ENCODE results near the gene MYH3. TPM values are rescaled to one million over a fixed set of nuclear protein-coding genes. Genes with fewer than 3 reads are reported as not detected.

Gene MYH3
- total RNA-seq, 1 experiment from 2014 or later = 2.9 TPM

DNA sequence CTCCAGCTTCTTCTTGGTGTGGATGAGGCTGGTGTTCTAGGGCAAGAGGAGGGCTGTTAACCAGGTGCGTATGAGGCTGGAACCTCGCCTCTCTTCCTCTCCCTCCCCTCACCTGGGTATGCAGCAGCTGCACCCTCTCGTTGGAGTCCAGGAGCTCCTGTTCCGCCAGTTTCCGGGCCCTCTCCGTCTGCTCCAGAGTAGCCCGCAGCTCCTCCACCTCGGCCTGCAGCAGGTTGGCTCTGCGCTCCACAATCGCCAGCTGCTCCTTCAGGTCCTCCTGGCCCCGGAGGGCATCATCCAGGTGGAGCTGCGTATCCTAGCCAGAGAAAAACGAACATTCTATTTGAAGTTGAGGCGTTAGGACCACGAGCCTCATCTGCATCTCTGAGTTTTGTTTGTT, 25.4 kb downstream of the MYH3 start:
- no peak overlapping the region for H2BK120ac ChIP-seq (ENCODE audit: low read depth, low read length, poor library complexity, severe bottlenecking)
- no peaks in the 10 kb centered on the region for H3K79me1 ChIP-seq (ENCODE audit: insufficient read depth, low read depth, low read length, poor library complexity, severe bottlenecking)

More for the DNA sequence above, 25.4 kb downstream of the MYH3 start:
- no peak overlapping the region for H3K4me2 ChIP-seq (ENCODE audit: insufficient read depth, insufficient read length, low read length)
- H3K9me3 Mint-ChIP-seq = no peaks in the 10 kb centered on the region; a peak in 1 of 5 replicates
- H3K23ac ChIP-seq (ENCODE audit: insufficient read length, low read depth, low read length) = no peak overlapping the region
- H3K27me3 Mint-ChIP-seq (ENCODE audit: low read depth) = peaks cover 1% of the 10 kb centered on the region; the same call in 1 of the 2 replicates
- H4K91ac ChIP-seq (ENCODE audit: insufficient read length, low read depth, low read length) = no peak overlapping the region
- no peak overlapping the region for H3K4ac ChIP-seq (ENCODE audit: low read depth, low read length)
- H3K4me1 ChIP-seq (ENCODE audit: insufficient read depth, low read length) = no peaks in the 10 kb centered on the region
- no peak overlapping the region for H2BK15ac ChIP-seq (ENCODE audit: low read depth, low read length)
- no CpG with 5 or more reads among the region's 15 CpGs for WGBS (ENCODE audit: extremely low coverage, insufficient read length, low lambda C conversion rate)
- no peak overlapping the region for H4K8ac ChIP-seq (replicated peaks; ENCODE audit: insufficient read length, low read depth, low read length)
- no peak overlapping the region for H2AK5ac ChIP-seq (ENCODE audit: insufficient read length, low read length)
- H3K9ac ChIP-seq (ENCODE audit: extremely low read depth, insufficient read length, low read length) = no peak overlapping the region
- H3K18ac ChIP-seq (ENCODE audit: insufficient read length, low read depth, low read length) = no peak overlapping the region
- no peak overlapping the region for H3K27ac Mint-ChIP-seq
- no peak overlapping the region; the same call in 1 of the 2 replicates for H3K14ac ChIP-seq (ENCODE audit: insufficient read depth, low read length)
- TF ChIP-seq, protein P1, sequence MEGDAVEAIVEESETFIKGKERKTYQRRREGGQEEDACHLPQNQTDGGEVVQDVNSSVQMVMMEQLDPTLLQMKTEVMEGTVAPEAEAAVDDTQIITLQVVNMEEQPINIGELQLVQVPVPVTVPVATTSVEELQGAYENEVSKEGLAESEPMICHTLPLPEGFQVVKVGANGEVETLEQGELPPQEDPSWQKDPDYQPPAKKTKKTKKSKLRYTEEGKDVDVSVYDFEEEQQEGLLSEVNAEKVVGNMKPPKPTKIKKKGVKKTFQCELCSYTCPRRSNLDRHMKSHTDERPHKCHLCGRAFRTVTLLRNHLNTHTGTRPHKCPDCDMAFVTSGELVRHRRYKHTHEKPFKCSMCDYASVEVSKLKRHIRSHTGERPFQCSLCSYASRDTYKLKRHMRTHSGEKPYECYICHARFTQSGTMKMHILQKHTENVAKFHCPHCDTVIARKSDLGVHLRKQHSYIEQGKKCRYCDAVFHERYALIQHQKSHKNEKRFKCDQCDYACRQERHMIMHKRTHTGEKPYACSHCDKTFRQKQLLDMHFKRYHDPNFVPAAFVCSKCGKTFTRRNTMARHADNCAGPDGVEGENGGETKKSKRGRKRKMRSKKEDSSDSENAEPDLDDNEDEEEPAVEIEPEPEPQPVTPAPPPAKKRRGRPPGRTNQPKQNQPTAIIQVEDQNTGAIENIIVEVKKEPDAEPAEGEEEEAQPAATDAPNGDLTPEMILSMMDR (conservative IDR thresholded peaks at IDR 0.05) = no peak
- no peaks in the 10 kb centered on the region for H3K79me2 ChIP-seq (ENCODE audit: insufficient read depth, low read length)
- H3K36me3 Mint-ChIP-seq (ENCODE audit: insufficient read depth in 1 of 3, low read depth in 3 of 3) = peaks cover 5 to 13% (median 12%) of the 10 kb centered on the region in 3 experiments; a peak in 6 of 7 replicates
- no peak overlapping the region for H2AFZ ChIP-seq (ENCODE audit: low read length)
- no peaks in the 10 kb centered on the region for H3K4me1 Mint-ChIP-seq
- no peaks in the 10 kb centered on the region for H3K9me3 ChIP-seq (ENCODE audit: control insufficient read depth, low read depth, low read length)
- no peak overlapping the region for H3K56ac ChIP-seq (ENCODE audit: insufficient read length, low read depth, low read length)
- H2BK5ac ChIP-seq (ENCODE audit: insufficient read length, low read length) = no peak overlapping the region
- no peak overlapping the region for H3K4me3 Mint-ChIP-seq
- H3K27me3 ChIP-seq (ENCODE audit: insufficient read depth, low read length) = no peaks in the 10 kb centered on the region
- no peak overlapping the region for H3T11ph ChIP-seq (ENCODE audit: low read length)
- DNase-seq = no peak
- H3K27ac ChIP-seq (ENCODE audit: insufficient read length, low read depth, low read length) = no peak overlapping the region
- no peaks in the 10 kb centered on the region for H4K20me1 ChIP-seq (ENCODE audit: control insufficient read depth, insufficient read depth, insufficient read length)
- no peaks in the 10 kb centered on the region for H3K23me2 ChIP-seq (ENCODE audit: insufficient read length, low read depth, low read length, poor library complexity, severe bottlenecking)
- no peak overlapping the region for H2BK12ac ChIP-seq (ENCODE audit: insufficient read length, low read depth, low read length)
- no peak overlapping the region for H2BK20ac ChIP-seq (ENCODE audit: low read depth, low read length, poor library complexity, severe bottlenecking)
- no peak overlapping the region for H4K5ac ChIP-seq (ENCODE audit: insufficient read length, low read depth, low read length)

All from H9 (cell line).